HepG2 (cell line): ENCODE results near the gene CIITA. TPM values are rescaled to one million over a fixed set of nuclear protein-coding genes. Genes with fewer than 3 reads are reported as not detected.

Experiments
- ATAC-seq: fragments of 200-7000 bp; cut with Tn5 transposase; 3 replicates; pipeline ENCODE4 v1.9.1; 2020; ENCODE audit warnings: mild to moderate bottlenecking, moderate library complexity
- BruUV-seq: library from RNA; stranded (reverse); fragments of 400-500 nt; replicated peaks from 2 replicates; lab custom pipeline; 2021; lab: Mats Ljungman, UMichigan
- CTCF ChIA-PET: fragments of 300-600 bp; formaldehyde crosslinking; extraction: SDS; loops from one replicate; lab custom pipeline; 2021; ENCODE audit warnings: low total read pairs, inconsistent platforms, low intra/inter-chr PET ratio; lab: Yijun Ruan, JAX
- POLR2A ChIA-PET: fragments of 350-600 bp; sonication (Branson Sonifier 250); formaldehyde crosslinking; loops from one replicate; lab custom pipeline; 2020; ENCODE audit warnings: antibody characterized with exemption, inconsistent platforms; lab: Yijun Ruan, JAX
- DNase-seq: peaks from one replicate; pipeline ENCODE4 v3.0.0-alpha.2; 2015; ENCODE audit warnings: low spot score
- FAIRE-seq: peaks from 3 replicates; lab custom pipeline; 2011; peaks lifted over from hg19 to GRCh38; lab: Jason Lieb, UNC
- H2AFZ ChIP-seq: one replicate; pipeline ENCODE4 v1.6.1; 2011; ENCODE audit warnings: low read length, inconsistent platforms
- H3K27ac ChIP-seq: fragments of 300-600 bp; 3 replicates; pipeline ENCODE4 v1.8.0; 2011; ENCODE audit warnings: mixed run types, mild to moderate bottlenecking, mixed read lengths, low read length, inconsistent platforms; ENCODE audit not compliant: insufficient read depth; ENCODE audit errors: extremely low read length
- H3K27me3 ChIP-seq, 2 experiments: fragments of 200-600 bp in 1 of 2; 2 replicates in 1 of 2; 3 replicates in 1 of 2; pipeline versions ENCODE4 v1.6.0 to v1.8.0; 2011; ENCODE audit warnings: low read length in 2 of 2, mild to moderate bottlenecking in 2 of 2, moderate library complexity in 2 of 2, inconsistent platforms in 1 of 2; ENCODE audit not compliant: insufficient read depth in 2 of 2, control insufficient read depth in 1 of 2
- H3K36me3 ChIP-seq, 2 experiments: fragments of 200-600 bp in 1 of 2; replicated peaks in 1 of 2; 2 replicates in 1 of 2; 3 replicates in 1 of 2; pipeline versions ENCODE4 v1.5.1 to v1.8.0; 2011; ENCODE audit warnings: low read length in 2 of 2, inconsistent platforms in 1 of 2; ENCODE audit not compliant: insufficient read depth in 2 of 2, control insufficient read depth in 1 of 2
- H3K4me1 ChIP-seq: 2 replicates; pipeline ENCODE4 v1.5.1; 2012; ENCODE audit warnings: low read length, inconsistent platforms; ENCODE audit not compliant: insufficient read depth
- H3K4me2 ChIP-seq: 2 replicates; pipeline ENCODE4 v1.6.0; 2011; ENCODE audit warnings: low read depth, low read length, inconsistent platforms
- H3K4me3 ChIP-seq, 3 experiments: fragments of 200-600 bp in 1 of 3; sonication (generic), shearing (Covaris generic) in 1 of 3; replicated peaks in 1 of 3; 2 replicates each; pipeline ENCODE4 v1.5.1; 2011 to 2016; ENCODE audit warnings: low read length in 3 of 3, inconsistent platforms in 2 of 3, low read depth in 2 of 3, mild to moderate bottlenecking in 2 of 3, control low read depth in 1 of 3, mixed read lengths in 1 of 3; ENCODE audit not compliant: insufficient read depth in 1 of 3
- H3K79me2 ChIP-seq: one replicate; pipeline ENCODE4 v1.6.1; 2011; ENCODE audit warnings: low read length, inconsistent platforms; ENCODE audit not compliant: insufficient read depth
- H3K9ac ChIP-seq: 2 replicates; pipeline ENCODE4 v1.6.0; 2011; ENCODE audit warnings: mild to moderate bottlenecking, low read depth, low read length, inconsistent platforms; ENCODE audit not compliant: insufficient read depth
- H3K9me3 ChIP-seq: 2 replicates; pipeline ENCODE4 v1.5.1; 2012; ENCODE audit warnings: mild to moderate bottlenecking, low read length
- H4K20me1 ChIP-seq: 2 replicates; pipeline ENCODE4 v1.6.0; 2011; ENCODE audit warnings: inconsistent platforms, mild to moderate bottlenecking, low read length, moderate library complexity; ENCODE audit not compliant: insufficient read depth
- CBFB ChIP-seq: sonication (generic); formaldehyde crosslinking; IDR thresholded peaks from 2 replicates; pipeline ENCODE4 v1.4.0; 2020; ENCODE audit warnings: missing genetic modification reagents
- E2F1 ChIP-seq: sonication (generic); formaldehyde crosslinking; IDR thresholded peaks from 2 replicates; pipeline ENCODE4 v1.5.0; 2020; ENCODE audit warnings: missing genetic modification reagents
- MTA3 ChIP-seq: sonication (generic); formaldehyde crosslinking; IDR thresholded peaks from 2 replicates; pipeline ENCODE4 v1.4.0; 2020; ENCODE audit warnings: missing genetic modification reagents
- NFIC ChIP-seq: IDR thresholded peaks from 2 replicates; pipeline ENCODE4 v1.6.1; 2012; ENCODE audit warnings: mild to moderate bottlenecking, low read length, inconsistent platforms
- SRY ChIP-seq: sonication (generic); formaldehyde crosslinking; IDR thresholded peaks from 2 replicates; pipeline ENCODE4 v1.8.0; 2022; ENCODE audit warnings: mild to moderate bottlenecking, missing genetic modification reagents
- TFDP1 ChIP-seq: IDR thresholded peaks from 2 replicates; pipeline ENCODE4 v1.6.1; 2016; ENCODE audit warnings: missing compliant biosample characterization, missing genetic modification reagents, borderline replicate concordance
- ZSCAN25 ChIP-seq: sonication (generic); formaldehyde crosslinking; IDR thresholded peaks from 2 replicates; pipeline ENCODE4 v1.8.0; 2022; ENCODE audit warnings: mild to moderate bottlenecking, missing genetic modification reagents
- WGBS: methylation state at CpG from one replicate; pipeline ENCODE4 v1.1.6; 2017; ENCODE audit warnings: low lambda C conversion rate; 5-methylcytosine and 5-hydroxymethylcytosine counted together
- in situ Hi-C: cut with HindIII; loops from 2 replicates; pipeline ENCODE4 v1.10.0; 2017; ENCODE audit warnings: low pct_unique_long_range_greater_than_20kb; ENCODE audit not compliant: extremely low pct_ligation_motif_present
- intact Hi-C: fragments of 100-400 bp; cut with micrococcal nuclease; formaldehyde crosslinking; loops from one replicate; pipeline ENCODE4 v1.10.0; 2022; ENCODE audit not compliant: unreplicated experiment
- polyA plus RNA-seq, 8 experiments: library from polyadenylated mRNA; depleted of rRNA in 3 of 8; stranded (reverse) in 7 of 8; unstranded in 1 of 8; fragments of >200 nt; fragmentation: Illumina TruSeq in 4 of 8; extraction: Trizol in 4 of 8; gene quantifications; 2 replicates each; pipeline versions ENCODE4 v1.2.1 to v1.2.3, GENCODE V29; 2011 to 2016; ENCODE audit warnings: low read depth in 4 of 8, missing spikeins in 1 of 8, mixed read lengths in 1 of 8; ENCODE audit not compliant: insufficient read depth in 1 of 8
- total RNA-seq, 5 experiments: library from RNA; depleted of rRNA; stranded (reverse); fragments of >200 nt; fragmentation: Illumina TruSeq; extraction: Trizol; gene quantifications; 2 replicates each; pipeline ENCODE4 v1.2.3, GENCODE V29; 2016; ENCODE audit warnings: low read depth in 1 of 5
- TF ChIP-seq, protein P1 (sequence below): sonication (generic); formaldehyde crosslinking; IDR thresholded peaks from 2 replicates; pipeline ENCODE4 v1.4.0; 2020; ENCODE audit warnings: mild to moderate bottlenecking, missing genetic modification reagents

Gene CIITA
- total and polyA plus RNA-seq, 2 of the 13 experiments (the other 11 are each of a cell fraction or from before 2014, with no cell fraction given), result 0.08 to 0.09 TPM

GRCh38 chr16:10976634-10977033 lies 99.6 kb downstream of the CIITA start:
- DNase-seq (no peak), ATAC-seq (no peak), FAIRE-seq (no peak)
- H4K20me1 ChIP-seq, result no peaks in the 10 kb centered on the region
- ChIA-PET POLR2A (no interaction called here), CTCF (no interaction called here)
- H3K4me3 ChIP-seq, result no peak overlapping the region
- H2AFZ ChIP-seq, result no peak overlapping the region
- in situ Hi-C loops, result no loop called here
- H3K36me3 ChIP-seq, result peaks cover 2 to 27% of the 10 kb centered on the region in 2 experiments; a peak in 4 of 5 replicates
- no TSS peak for BruUV-seq
- peaks cover 28% of the 10 kb centered on the region for H3K4me1 ChIP-seq
- WGBS, result 95% methylated on average over 3 of the region's 3 CpGs
- intact Hi-C loops, result no loop called here
- H3K4me2 ChIP-seq, result no peak overlapping the region
- H3K27ac ChIP-seq, result no peak overlapping the region
- H3K9ac ChIP-seq, result no peak overlapping the region
- no peaks in the 10 kb centered on the region for H3K9me3 ChIP-seq
- H3K79me2 ChIP-seq, result no peaks in the 10 kb centered on the region
- TF ChIP-seq SRY (CRISPR knock-in tag) (no peak), CBFB (CRISPR knock-in tag) (no peak), TFDP1 (CRISPR knock-in tag) (no peak), ZSCAN25 (CRISPR knock-in tag) (no peak), NFIC (no peak), MTA3 (CRISPR knock-in tag) (no peak), E2F1 (CRISPR knock-in tag) (no peak)
- TF ChIP-seq, protein P1, sequence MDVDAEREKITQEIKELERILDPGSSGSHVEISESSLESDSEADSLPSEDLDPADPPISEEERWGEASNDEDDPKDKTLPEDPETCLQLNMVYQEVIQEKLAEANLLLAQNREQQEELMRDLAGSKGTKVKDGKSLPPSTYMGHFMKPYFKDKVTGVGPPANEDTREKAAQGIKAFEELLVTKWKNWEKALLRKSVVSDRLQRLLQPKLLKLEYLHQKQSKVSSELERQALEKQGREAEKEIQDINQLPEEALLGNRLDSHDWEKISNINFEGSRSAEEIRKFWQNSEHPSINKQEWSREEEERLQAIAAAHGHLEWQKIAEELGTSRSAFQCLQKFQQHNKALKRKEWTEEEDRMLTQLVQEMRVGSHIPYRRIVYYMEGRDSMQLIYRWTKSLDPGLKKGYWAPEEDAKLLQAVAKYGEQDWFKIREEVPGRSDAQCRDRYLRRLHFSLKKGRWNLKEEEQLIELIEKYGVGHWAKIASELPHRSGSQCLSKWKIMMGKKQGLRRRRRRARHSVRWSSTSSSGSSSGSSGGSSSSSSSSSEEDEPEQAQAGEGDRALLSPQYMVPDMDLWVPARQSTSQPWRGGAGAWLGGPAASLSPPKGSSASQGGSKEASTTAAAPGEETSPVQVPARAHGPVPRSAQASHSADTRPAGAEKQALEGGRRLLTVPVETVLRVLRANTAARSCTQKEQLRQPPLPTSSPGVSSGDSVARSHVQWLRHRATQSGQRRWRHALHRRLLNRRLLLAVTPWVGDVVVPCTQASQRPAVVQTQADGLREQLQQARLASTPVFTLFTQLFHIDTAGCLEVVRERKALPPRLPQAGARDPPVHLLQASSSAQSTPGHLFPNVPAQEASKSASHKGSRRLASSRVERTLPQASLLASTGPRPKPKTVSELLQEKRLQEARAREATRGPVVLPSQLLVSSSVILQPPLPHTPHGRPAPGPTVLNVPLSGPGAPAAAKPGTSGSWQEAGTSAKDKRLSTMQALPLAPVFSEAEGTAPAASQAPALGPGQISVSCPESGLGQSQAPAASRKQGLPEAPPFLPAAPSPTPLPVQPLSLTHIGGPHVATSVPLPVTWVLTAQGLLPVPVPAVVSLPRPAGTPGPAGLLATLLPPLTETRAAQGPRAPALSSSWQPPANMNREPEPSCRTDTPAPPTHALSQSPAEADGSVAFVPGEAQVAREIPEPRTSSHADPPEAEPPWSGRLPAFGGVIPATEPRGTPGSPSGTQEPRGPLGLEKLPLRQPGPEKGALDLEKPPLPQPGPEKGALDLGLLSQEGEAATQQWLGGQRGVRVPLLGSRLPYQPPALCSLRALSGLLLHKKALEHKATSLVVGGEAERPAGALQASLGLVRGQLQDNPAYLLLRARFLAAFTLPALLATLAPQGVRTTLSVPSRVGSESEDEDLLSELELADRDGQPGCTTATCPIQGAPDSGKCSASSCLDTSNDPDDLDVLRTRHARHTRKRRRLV, result no peak
- no peaks in the 10 kb centered on the region; a peak in 1 of 5 replicates for H3K27me3 ChIP-seq
